ENCODE measurements around the gene SIRT3.

DNA sequence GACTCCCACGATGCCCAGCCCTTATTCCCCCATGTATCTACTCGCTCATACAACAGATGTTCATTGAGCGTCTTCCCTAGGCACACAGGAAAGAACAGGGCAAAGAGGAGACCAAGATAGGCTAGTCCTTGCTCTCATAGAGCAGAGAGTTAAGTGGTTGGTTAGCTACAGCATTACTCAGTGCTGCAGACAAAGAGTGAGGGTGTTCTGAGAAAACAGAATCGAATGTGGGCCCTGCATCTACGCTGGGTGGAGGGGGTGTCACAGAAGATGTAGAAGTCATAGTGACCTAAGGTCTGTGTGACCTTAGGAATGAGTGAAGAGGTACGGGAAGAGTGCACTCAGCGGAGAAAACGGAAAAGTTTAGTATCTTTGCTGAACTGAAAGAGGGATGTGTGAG lies 12.9 kb upstream of the SIRT3 start:
- TF ChIP-seq, protein P1, sequence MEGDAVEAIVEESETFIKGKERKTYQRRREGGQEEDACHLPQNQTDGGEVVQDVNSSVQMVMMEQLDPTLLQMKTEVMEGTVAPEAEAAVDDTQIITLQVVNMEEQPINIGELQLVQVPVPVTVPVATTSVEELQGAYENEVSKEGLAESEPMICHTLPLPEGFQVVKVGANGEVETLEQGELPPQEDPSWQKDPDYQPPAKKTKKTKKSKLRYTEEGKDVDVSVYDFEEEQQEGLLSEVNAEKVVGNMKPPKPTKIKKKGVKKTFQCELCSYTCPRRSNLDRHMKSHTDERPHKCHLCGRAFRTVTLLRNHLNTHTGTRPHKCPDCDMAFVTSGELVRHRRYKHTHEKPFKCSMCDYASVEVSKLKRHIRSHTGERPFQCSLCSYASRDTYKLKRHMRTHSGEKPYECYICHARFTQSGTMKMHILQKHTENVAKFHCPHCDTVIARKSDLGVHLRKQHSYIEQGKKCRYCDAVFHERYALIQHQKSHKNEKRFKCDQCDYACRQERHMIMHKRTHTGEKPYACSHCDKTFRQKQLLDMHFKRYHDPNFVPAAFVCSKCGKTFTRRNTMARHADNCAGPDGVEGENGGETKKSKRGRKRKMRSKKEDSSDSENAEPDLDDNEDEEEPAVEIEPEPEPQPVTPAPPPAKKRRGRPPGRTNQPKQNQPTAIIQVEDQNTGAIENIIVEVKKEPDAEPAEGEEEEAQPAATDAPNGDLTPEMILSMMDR (conservative IDR thresholded peaks at IDR 0.05 in 1 of 2, IDR thresholded peaks at IDR 0.05 in 1 of 2; ENCODE audit: low read depth in 1 of 2, low read length in 2 of 2): no peak
- TF ChIP-seq EZH2 (IDR thresholded peaks at IDR 0.05; ENCODE audit: low read length, missing control alignments): no peak
